HG03442 (cell line): ENCODE results near the gene FILIP1L.
A peak's percentile ranks its signal among the peaks of the same experiment; 100 is the strongest.
"Not testable (repeated sequence)": the region's sequence is repeated elsewhere in the genome, so short reads cannot be mapped to it uniquely, and the experiment has no call there.

Experiments
- ATAC-seq: cut with Tn5 transposase; IDR thresholded peaks from one replicate; pipeline ENCODE4 v1.9.1; 2021; ENCODE audit warnings: mild to moderate bottlenecking, moderate library complexity; ENCODE audit not compliant: unreplicated experiment

FILIP1L gene

GRCh38 chr3:100075851-100076730 lies 38.2 kb downstream of the FILIP1L start:
- no peak for ATAC-seq

- no peak for ATAC-seq
Observed at GRCh38 chr3:100075196-100075595, 39.1 kb downstream of the FILIP1L start.

GRCh38 chr3:100073714-100074307 lies 40.5 kb downstream of the FILIP1L start:
- ATAC-seq = no peak

GRCh38 chr3:100073049-100073713 lies 41.1 kb downstream of the FILIP1L start:
- ATAC-seq = no peak

GRCh38 chr3:100072326-100073048 lies 41.8 kb downstream of the FILIP1L start:
- peak; percentile 41 for ATAC-seq

- ATAC-seq = no peak
Observed at GRCh38 chr3:100069472-100069871, 44.8 kb downstream of the FILIP1L start.

GRCh38 chr3:100068826-100069225 lies 45.5 kb downstream of the FILIP1L start:
- peak; percentile 71 for ATAC-seq

- ATAC-seq = no peak
Observed at GRCh38 chr3:100067589-100067988, 46.7 kb downstream of the FILIP1L start.

- no peak for ATAC-seq
Observed at GRCh38 chr3:100063929-100064461, 50.3 kb downstream of the FILIP1L start.

- ATAC-seq = no peak
Observed at GRCh38 chr3:100062665-100063064, 51.6 kb downstream of the FILIP1L start.

- peak; percentile 80 for ATAC-seq
Observed at GRCh38 chr3:100060685-100061484, 53.4 kb downstream of the FILIP1L start.

GRCh38 chr3:100059472-100059871 lies 54.8 kb downstream of the FILIP1L start:
- no peak for ATAC-seq

GRCh38 chr3:100057716-100058575 lies 56.4 kb downstream of the FILIP1L start:
- ATAC-seq = no peak

- no peak for ATAC-seq
Observed at GRCh38 chr3:100053951-100054620, 60.2 kb downstream of the FILIP1L start.

- not testable (repeated sequence) for ATAC-seq
Observed at GRCh38 chr3:100051513-100051912, 62.8 kb downstream of the FILIP1L start.

- ATAC-seq = no peak
Observed at GRCh38 chr3:100048248-100048647, 66.1 kb downstream of the FILIP1L start.

- peak; percentile 75 for ATAC-seq
Observed at GRCh38 chr3:100047455-100048141, 66.7 kb downstream of the FILIP1L start.

GRCh38 chr3:100046986-100047385 lies 67.3 kb downstream of the FILIP1L start:
- no peak for ATAC-seq
